Stimulated activated naive CD8-positive, alpha-beta T cell treated with anti-CD3 and anti-CD28 coated beads, Interleukin-15, amount 100 ng/mL, for 72 hours (primary cell): ENCODE data around the gene DPYSL3.
A peak's percentile ranks its signal among the peaks of the same experiment; 100 is the strongest.

ENCODE experiments used
- ATAC-seq: fragments of 150-1000 bp; cut with Tn5 transposase; 2 replicates; pipeline ENCODE4 v1.10.0; 2021; ENCODE audit warnings: mild to moderate bottlenecking, moderate library complexity
- DNase-seq, 2 donors: peaks; one replicate each; pipeline ENCODE4 v3.0.0; 2021 to 2022
- H3K27ac Mint-ChIP-seq, 2 donors: one replicate each; pipeline ENCODE4 v1.8.0; 2022; ENCODE audit warnings: mild to moderate bottlenecking in 2 of 2, mixed read lengths in 2 of 2, moderate library complexity in 2 of 2
- H3K27me3 Mint-ChIP-seq: one replicate; pipeline ENCODE4 v1.8.0; 2022; ENCODE audit warnings: mixed read lengths
- H3K4me1 Mint-ChIP-seq: one replicate; pipeline ENCODE4 v1.8.0; 2022; ENCODE audit warnings: mild to moderate bottlenecking, mixed read lengths
- H3K4me3 Mint-ChIP-seq, 2 donors: one replicate each; pipeline ENCODE4 v1.8.0; 2022; ENCODE audit warnings: mild to moderate bottlenecking in 2 of 2, mixed read lengths in 2 of 2, moderate library complexity in 1 of 2
- H3K9me3 Mint-ChIP-seq, 2 donors: one replicate each; pipeline ENCODE4 v1.8.0; 2022; ENCODE audit warnings: mixed read lengths in 2 of 2

The DPYSL3 gene

GRCh38 chr5:147466360-147466980, 43.4 kb downstream of the DPYSL3 start:
- H3K27ac Mint-ChIP-seq = no peak overlapping the region
- ATAC-seq (no peak), DNase-seq (no peak)
- peaks cover 5 to 7% of the 10 kb centered on the region in 2 donors for H3K9me3 Mint-ChIP-seq
- H3K4me3 Mint-ChIP-seq = no peak overlapping the region
- H3K27me3 Mint-ChIP-seq = peaks cover 10% of the 10 kb centered on the region
- H3K4me1 Mint-ChIP-seq = no peaks in the 10 kb centered on the region

- ATAC-seq (no peak), DNase-seq (no peak)
- Mint-ChIP-seq H3K27me3 (peaks cover 16% of the 10 kb centered on the region), H3K9me3 (peaks cover 5 to 7% of the 10 kb centered on the region in 2 donors), H3K27ac (no peak overlapping the region), H3K4me1 (no peaks in the 10 kb centered on the region), H3K4me3 (no peak overlapping the region)
Measured at GRCh38 chr5:147465747-147466146, 44.1 kb downstream of the DPYSL3 start.

- Mint-ChIP-seq H3K27me3 (peaks cover 28% of the 10 kb centered on the region), H3K4me1 (no peaks in the 10 kb centered on the region), H3K9me3 (no peaks in the 10 kb centered on the region), H3K27ac (no peak overlapping the region), H3K4me3 (no peak overlapping the region)
- DNase-seq = no peak
- no peak for ATAC-seq
Measured at GRCh38 chr5:147464211-147464610, 45.7 kb downstream of the DPYSL3 start.

GRCh38 chr5:147461915-147462314, 48.0 kb downstream of the DPYSL3 start:
- Mint-ChIP-seq H3K4me1 (no peaks in the 10 kb centered on the region), H3K27me3 (peaks cover 45% of the 10 kb centered on the region), H3K9me3 (no peaks in the 10 kb centered on the region), H3K27ac (no peak overlapping the region), H3K4me3 (no peak overlapping the region)
- DNase-seq (no peak), ATAC-seq (no peak)

- H3K27me3 Mint-ChIP-seq = peaks cover 60% of the 10 kb centered on the region
- no peaks in the 10 kb centered on the region for H3K9me3 Mint-ChIP-seq
- DNase-seq = no peak
- no peak for ATAC-seq
- H3K27ac Mint-ChIP-seq = no peak overlapping the region
- no peaks in the 10 kb centered on the region for H3K4me1 Mint-ChIP-seq
- no peak overlapping the region for H3K4me3 Mint-ChIP-seq
Measured at GRCh38 chr5:147460380-147460779, 49.5 kb downstream of the DPYSL3 start.

GRCh38 chr5:147458581-147458980, 51.3 kb downstream of the DPYSL3 start:
- ATAC-seq = no peak
- H3K27me3 Mint-ChIP-seq = peaks cover 71% of the 10 kb centered on the region

GRCh38 chr5:147455822-147456450, 53.9 kb downstream of the DPYSL3 start:
- Mint-ChIP-seq H3K4me1 (peaks cover 18% of the 10 kb centered on the region), H3K4me3 (no peak overlapping the region), H3K9me3 (no peaks in the 10 kb centered on the region), H3K27ac (no peak overlapping the region), H3K27me3 (peaks cover 88% of the 10 kb centered on the region)
- no peak for ATAC-seq
- no peak for DNase-seq

More at GRCh38 chr5:147458581-147458980, 51.3 kb downstream of the DPYSL3 start:
- no peaks in the 10 kb centered on the region for H3K9me3 Mint-ChIP-seq
- no peak for DNase-seq
- no peak overlapping the region for H3K4me3 Mint-ChIP-seq
- H3K27ac Mint-ChIP-seq = no peak overlapping the region
- H3K4me1 Mint-ChIP-seq = peaks cover 9% of the 10 kb centered on the region

GRCh38 chr5:147454996-147455677, 54.7 kb downstream of the DPYSL3 start:
- Mint-ChIP-seq H3K27me3 (peaks cover 89% of the 10 kb centered on the region), H3K4me3 (peak overlapping the region in 1 of 2 donors; percentile 93), H3K4me1 (peaks cover 18% of the 10 kb centered on the region)

GRCh38 chr5:147453875-147454814, 55.7 kb downstream of the DPYSL3 start:
- peak overlapping the region; percentile 89 to 93 for H3K4me3 Mint-ChIP-seq
- peak overlapping the region in 1 of 2 donors; percentile 54 for H3K27ac Mint-ChIP-seq
- DNase-seq = peak; percentile 65 to 75
- H3K27me3 Mint-ChIP-seq = peaks cover 89% of the 10 kb centered on the region
- ATAC-seq = peak; percentile 82
- H3K9me3 Mint-ChIP-seq = no peaks in the 10 kb centered on the region
- H3K4me1 Mint-ChIP-seq = peaks cover 18% of the 10 kb centered on the region

More at GRCh38 chr5:147454996-147455677, 54.7 kb downstream of the DPYSL3 start:
- DNase-seq (no peak), ATAC-seq (no peak)
- H3K9me3 Mint-ChIP-seq = no peaks in the 10 kb centered on the region
- no peak overlapping the region for H3K27ac Mint-ChIP-seq

- no peaks in the 10 kb centered on the region for H3K9me3 Mint-ChIP-seq
- H3K4me1 Mint-ChIP-seq = peaks cover 18% of the 10 kb centered on the region
- peaks cover 86% of the 10 kb centered on the region for H3K27me3 Mint-ChIP-seq
- ATAC-seq (no peak), DNase-seq (no peak)
- H3K27ac Mint-ChIP-seq = no peak overlapping the region
- peak overlapping the region; percentile 35 to 49 for H3K4me3 Mint-ChIP-seq
Measured at GRCh38 chr5:147452165-147452811, 57.6 kb downstream of the DPYSL3 start.

GRCh38 chr5:147451193-147451592, 58.7 kb downstream of the DPYSL3 start:
- Mint-ChIP-seq H3K4me3 (no peak overlapping the region), H3K27ac (no peak overlapping the region), H3K9me3 (no peaks in the 10 kb centered on the region), H3K27me3 (peaks cover 80% of the 10 kb centered on the region), H3K4me1 (peaks cover 18% of the 10 kb centered on the region)
- DNase-seq (no peak), ATAC-seq (no peak)

- Mint-ChIP-seq H3K4me1 (peaks cover 18% of the 10 kb centered on the region), H3K9me3 (no peaks in the 10 kb centered on the region), H3K4me3 (no peak overlapping the region), H3K27ac (no peak overlapping the region), H3K27me3 (peaks cover 74% of the 10 kb centered on the region)
- no peak for ATAC-seq
- no peak for DNase-seq
Measured at GRCh38 chr5:147450606-147451005, 59.3 kb downstream of the DPYSL3 start.

GRCh38 chr5:147448766-147449165, 61.1 kb downstream of the DPYSL3 start:
- no peak for ATAC-seq
- H3K27me3 Mint-ChIP-seq = peaks cover 56% of the 10 kb centered on the region
- H3K27ac Mint-ChIP-seq = no peak overlapping the region
- DNase-seq = no peak
- no peaks in the 10 kb centered on the region for H3K9me3 Mint-ChIP-seq
- no peak overlapping the region for H3K4me3 Mint-ChIP-seq
- peaks cover 12% of the 10 kb centered on the region for H3K4me1 Mint-ChIP-seq

GRCh38 chr5:147446523-147446922, 63.3 kb downstream of the DPYSL3 start:
- Mint-ChIP-seq H3K27ac (no peak overlapping the region), H3K4me3 (no peak overlapping the region), H3K27me3 (peaks cover 44% of the 10 kb centered on the region), H3K4me1 (no peaks in the 10 kb centered on the region), H3K9me3 (no peaks in the 10 kb centered on the region)
- ATAC-seq (no peak), DNase-seq (no peak)

- DNase-seq = no peak
- Mint-ChIP-seq H3K27ac (no peak overlapping the region), H3K27me3 (peaks cover 44% of the 10 kb centered on the region), H3K4me3 (no peak overlapping the region), H3K9me3 (no peaks in the 10 kb centered on the region), H3K4me1 (no peaks in the 10 kb centered on the region)
- no peak for ATAC-seq
Measured at GRCh38 chr5:147445917-147446316, 64.0 kb downstream of the DPYSL3 start.
